Globus pallidus (tissue), 1 donor: ENCODE results near the gene SPACDR.

ENCODE experiments used
- DNase-seq: peaks from one replicate; pipeline ENCODE4 v3.0.0-alpha.2; 2015; ENCODE audit warnings: low spot score

The SPACDR gene

DNA sequence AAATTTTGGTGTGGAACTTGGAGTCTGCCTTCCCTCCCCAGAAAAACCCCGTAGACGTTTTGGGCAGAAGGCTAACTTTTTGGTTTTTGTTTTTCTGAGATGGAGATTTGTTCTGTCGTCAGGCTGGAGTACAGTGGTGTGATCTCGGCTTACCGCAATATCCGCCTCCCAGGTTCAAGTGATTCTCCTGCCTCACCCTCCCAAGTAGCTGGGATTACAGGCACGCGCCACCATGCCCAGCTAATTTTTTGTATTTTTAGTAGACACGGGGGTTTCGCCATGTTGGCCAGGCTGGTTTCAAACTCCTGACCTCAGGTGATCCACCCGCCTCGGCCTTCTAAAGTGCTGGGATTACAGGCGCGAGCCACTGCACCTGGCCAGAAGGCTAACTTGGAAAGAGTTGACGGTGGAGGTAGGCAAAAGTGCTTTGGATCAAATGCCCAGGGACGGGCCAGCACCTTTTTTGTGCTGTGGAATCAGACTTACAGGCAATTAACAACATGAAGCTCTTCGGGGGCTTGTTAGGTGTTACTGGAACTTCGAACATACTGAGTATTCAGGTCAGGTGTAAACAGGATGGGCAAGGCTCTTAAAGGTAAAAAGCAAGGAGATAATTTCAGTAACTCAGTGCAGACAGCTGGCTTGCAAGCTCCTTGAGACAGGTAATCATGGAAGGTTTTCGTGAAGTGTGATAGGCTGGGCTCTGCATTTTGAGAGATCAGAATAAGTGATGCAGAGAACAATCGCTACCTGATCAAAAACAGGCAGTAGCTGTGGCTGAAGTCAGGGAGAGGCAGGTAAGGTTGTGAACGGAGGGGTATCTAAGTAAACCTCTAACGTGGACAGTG, 29.5 kb downstream of the SPACDR start:
- no peak for DNase-seq

DNA sequence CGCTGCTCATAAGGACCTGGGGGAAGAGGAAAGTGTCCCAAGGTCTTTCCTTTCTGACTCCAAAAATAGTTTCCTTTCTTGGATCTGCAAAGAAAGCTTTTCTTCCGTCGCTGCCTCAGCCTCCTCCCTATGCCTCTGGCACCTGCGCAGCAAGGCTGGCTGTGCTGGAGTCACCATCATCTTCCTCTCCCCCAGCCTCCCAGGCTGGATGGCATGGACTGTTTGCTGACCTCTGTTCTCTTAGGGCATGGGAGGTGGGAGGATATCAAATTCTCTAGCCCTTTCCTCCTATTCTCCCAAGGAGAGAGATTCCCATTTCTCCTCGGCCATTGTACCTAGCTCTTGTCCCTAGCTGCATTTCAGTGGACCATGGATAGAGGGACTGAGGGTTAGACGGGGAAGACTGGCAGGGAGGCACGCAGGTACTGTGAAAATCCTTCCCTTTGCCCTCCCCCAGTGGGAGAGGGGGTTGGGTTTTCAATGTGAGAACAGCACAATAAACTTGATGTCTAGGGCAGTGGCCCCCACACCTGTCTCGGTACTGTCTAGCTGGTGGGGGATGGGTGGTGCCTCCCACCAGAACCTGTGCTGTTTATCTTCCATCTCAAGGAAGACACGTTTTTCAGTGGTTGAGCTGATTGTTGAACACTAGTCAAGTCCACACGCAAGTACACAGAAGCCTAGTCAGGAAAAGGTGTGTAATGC, 30.3 kb downstream of the SPACDR start:
- no peak for DNase-seq

DNA sequence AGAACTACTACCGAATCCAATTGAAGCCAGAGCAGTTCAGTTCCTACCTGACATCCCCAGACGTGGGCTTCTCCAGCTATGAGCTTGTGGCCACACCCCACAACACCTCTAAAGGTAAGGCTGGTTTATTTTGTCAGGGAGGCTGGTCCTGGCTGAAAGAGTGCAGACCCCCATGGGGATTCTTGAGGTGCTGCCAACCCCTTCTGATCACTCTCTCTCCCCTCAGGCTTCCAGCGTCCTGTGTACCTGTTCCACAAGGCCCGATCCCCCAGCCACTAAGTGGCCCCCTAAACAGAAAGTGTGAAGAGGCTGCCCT, 30.8 kb downstream of the SPACDR start:
- no peak for DNase-seq

DNA sequence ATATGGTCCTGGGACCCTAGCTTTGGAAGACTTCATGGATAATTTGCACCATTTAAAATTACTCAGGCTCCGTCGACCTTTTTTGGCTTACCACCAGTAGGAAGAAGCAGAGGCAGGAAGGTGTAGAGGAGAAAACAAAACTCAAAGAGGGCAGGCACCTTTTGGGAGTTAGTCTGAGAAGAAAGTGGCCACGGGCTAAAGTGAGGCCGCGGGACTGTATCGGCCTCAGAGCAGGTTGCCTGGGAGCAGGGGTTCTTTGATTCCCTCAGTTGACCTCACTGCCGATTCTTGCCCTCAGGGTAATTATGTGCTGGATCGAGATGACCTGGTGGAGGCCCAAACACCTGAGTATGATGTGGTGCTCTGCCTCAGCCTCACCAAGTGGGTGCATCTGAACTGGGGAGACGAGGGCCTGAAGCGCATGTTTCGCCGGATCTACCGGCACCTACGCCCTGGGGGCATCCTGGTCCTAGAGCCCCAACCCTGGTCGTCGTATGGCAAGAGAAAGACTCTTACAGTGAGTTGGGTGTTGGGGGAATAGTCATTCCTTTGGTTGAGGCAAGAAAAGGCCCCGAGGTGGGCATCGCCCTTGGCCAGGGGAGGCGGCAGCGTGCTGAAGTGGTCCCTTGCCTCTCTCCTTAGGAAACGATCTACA, 31.3 kb downstream of the SPACDR start:
- no peak for DNase-seq

DNA sequence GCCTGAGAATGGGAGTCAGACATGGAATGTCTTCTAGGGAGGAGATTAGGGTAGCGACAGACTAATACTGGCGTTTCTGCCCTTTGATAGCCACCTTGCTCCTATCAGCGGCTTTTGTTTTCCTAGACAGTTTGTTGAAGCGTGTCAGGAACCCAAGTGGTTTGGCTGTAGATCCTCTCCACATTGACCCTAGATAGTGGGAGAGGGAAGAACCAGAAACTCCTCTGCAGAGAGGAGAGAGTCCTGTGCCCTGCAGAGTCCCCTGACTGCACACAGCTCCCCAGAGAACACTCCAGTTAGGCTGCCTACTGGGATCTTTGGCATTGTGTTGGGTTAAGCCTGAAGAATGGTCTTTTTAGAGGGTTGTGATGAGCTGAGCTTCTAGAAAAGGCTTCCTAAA, 32.0 kb downstream of the SPACDR start:
- DNase-seq = no peak

DNA sequence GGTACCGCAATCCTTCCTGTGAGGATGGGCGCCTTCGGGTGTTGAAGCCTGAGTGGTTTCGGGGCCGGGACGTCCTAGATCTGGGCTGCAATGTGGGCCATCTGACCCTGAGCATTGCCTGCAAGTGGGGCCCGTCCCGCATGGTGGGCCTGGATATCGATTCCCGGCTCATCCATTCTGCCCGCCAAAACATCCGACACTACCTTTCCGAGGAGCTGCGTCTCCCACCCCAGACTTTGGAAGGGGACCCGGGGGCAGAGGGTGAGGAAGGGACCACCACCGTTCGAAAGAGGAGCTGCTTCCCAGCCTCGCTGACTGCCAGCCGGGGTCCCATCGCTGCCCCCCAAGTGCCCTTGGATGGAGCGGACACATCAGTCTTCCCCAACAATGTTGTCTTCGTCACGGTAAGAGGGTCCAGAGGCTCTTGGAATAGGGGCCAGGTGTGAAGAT, 32.7 kb downstream of the SPACDR start:
- no peak for DNase-seq

DNA sequence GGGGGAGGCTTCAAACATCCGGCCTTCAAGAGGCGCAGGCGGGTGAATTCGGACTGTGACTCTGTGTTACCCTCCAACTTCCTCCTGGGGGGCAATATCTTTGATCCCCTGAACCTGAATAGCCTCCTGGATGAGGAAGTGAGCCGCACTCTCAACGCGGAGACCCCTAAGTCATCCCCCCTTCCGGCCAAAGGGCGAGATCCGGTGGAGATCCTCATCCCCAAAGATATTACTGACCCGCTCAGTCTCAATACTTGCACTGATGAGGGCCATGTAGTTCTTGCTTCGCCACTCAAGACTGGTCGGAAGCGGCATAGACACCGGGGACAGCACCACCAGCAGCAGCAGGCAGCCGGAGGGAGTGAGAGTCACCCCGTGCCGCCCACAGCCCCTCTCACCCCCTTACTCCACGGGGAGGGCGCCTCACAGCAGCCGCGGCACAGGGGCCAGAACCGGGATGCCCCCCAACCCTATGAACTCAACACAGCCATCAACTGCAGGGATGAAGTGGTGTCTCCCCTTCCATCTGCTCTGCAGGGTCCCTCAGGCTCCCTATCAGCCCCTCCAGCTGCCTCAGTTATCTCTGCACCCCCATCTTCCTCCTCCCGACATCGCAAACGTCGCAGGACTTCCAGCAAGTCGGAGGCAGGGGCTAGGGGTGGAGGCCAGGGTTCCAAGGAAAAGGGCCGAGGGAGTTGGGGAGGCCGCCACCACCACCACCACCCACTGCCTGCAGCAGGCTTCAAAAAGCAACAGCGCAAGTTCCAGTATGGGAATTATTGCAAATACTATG, 33.4 kb downstream of the SPACDR start:
- DNase-seq = no peak

DNA sequence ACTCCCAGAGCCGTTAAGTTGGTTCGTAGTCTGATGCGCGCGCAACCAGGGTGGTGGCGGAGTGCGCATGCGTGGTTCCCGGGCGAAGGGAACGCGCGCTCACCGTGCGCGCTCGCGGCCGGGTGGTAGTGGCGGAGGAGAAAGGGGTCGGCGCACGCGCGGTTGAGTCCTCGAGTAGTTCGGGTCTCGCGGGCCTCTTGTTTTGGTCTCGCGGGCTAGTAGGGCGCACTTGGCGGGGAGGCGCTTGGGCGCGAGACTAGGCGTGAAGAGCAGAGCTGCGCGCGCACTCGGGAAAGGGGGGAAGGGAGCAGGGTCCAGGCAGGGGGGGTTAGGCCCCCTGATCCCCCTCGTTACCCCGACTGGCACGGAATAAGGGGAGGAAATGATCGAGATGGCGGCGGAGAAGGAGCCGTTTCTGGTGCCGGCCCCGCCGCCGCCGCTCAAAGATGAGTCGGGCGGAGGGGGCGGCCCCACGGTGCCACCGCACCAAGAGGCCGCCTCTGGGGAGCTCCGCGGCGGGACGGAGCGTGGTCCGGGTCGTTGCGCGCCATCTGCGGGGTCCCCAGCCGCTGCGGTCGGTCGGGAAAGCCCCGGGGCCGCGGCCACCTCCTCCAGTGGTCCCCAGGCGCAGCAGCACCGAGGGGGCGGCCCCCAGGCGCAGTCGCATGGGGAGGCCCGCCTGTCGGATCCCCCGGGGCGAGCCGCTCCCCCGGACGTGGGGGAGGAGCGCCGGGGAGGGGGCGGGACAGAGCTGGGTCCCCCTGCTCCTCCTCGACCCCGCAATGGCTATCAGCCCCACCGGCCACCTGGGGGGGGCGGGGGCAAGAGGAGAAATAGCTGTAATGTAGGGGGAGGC, 34.2 kb downstream of the SPACDR start, which contains the start of gene MEPCE:
Gene MEPCE, plus strand, starts transcription at position 195 of the 856 bp plus-strand sequence. Its CDS starts 188 bp downstream, at position 383.
- DNase-seq = peak; percentile 93

DNA sequence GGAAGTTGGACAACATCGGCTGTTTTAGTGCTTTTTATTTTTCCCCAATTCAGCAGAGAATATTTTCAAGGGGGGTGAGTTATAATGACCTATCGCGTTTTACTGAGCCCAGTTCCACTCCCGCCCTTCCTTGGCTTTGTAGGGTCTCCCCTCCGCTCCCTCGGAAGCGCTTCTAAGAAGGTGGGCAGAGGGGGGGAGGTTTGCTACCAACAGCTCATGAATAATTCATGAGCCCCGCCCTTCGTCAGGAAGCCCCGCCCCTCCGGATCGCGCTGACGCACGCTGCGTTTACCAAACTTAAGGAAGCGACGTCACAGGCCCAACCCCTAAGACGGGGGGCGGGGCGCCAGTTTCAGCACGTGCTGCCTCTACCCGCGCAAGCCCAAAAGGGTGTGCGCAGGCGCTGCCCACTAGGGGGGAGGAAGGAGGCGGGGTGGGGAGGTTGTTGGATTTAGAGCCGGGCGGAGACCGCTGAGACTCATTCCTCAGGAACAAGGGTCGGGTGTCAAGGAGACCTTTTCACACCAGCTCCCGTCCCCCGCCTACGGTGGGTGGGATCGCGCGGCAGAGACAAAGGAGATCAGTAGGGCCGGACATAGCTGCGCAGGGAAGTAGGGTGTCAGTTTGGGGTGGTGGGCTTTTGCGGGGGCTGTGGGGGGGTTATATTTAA, 35.0 kb downstream of the SPACDR start:
- DNase-seq = peak; percentile 99

DNA sequence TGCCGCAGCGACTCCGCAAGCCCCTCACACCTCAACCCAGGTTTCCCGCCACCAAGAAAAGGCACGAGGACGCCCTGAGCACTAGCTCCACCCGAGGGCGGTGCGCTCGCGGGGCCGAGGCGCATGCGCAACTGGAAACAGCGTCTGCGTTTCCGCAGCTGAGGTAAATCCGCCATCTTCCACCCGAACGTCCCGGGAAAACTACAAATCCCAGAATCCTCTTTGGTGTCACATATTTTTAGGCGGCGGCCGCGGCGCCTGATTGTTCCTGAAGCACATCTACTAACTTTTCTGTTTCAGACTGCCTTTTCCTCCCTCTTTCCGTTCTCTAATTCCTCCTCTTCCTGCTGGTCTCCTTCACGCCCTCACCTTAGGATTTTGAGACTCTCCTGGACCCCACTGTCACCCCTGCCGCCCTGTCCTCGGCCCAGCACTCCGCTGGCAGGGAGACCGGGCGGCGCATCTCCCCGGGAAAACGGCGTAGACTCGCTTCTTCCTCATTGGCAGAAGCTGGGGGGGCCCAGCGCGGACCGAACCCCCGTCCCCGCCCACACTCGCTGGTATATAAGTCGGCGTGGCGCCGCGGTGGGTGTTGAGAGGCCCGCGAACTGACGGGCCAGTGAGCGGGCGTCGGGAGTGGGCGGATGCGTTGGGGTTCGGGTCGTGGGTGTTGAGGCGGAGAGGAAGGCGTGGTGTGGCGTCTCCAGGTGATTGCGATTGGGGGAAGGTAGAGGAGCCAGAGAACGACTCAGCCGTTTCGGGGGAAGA, 35.7 kb downstream of the SPACDR start, which contains the start of gene ZCWPW1:
Gene ZCWPW1, minus strand, starts transcription at position 505 of the 768 bp plus-strand sequence. CDS start 8,054 bp downstream, outside the sequence.
- peak; percentile 96 for DNase-seq

DNA sequence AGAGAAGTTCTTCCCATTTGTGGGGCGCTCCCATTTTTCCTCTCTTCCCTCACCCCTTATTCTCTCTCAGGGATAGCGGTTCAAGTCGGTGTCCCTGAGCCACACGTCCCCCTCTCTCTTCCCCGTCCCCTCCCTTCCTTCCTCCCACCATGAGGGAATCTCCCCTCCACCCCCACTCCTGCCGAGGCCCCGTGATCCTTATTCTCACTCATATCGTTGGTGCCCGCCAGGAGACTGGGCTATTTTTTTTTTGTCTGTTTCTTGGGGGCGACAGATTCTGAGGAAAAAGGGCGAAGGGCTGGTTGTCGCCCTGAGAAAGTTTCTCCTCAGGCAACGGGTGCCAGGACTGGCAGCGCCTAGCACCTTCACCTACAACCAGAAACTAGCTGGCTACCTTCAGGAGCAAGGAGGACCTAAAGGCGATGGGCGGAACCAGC, 36.3 kb downstream of the SPACDR start:
- no peak for DNase-seq

DNA sequence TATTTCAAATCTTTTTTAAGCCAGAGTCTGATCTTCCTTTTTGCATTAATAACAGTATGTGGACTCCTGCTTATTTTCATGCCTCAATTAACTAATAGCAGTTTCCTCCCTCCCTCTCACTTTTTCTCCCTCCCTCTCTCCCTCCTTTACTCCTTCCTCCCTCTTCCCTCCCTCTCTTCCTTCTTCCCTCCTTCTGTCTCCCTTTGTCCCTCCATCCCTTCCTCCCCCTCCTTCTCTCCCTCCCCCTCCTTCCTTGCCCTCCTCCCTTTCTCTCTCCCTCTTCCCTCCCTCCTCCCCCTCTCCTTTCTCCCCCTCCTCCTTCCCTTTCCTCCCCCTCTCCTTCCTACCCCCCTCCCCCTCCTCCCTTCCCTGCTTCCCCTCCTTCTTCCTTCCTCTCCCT, 37.5 kb downstream of the SPACDR start:
- DNase-seq = no peak

DNA sequence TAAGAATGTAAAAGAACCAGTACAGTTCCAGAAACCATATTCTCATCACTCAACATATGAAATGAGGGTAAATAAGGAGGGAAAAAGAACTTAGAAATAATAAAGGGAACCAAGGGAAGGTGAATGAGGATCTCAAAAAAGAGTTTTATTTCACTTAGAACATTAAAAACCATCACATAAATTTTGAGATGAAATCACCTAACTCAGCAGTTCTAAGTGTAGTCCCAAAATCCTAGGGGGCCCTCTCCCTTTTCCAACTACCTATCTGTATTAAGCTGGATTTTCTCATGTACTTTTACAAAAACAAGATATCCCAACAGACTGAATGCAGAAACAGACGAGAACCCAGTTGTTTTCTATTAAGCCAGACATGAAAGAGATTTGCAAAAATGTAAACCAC, 38.7 kb downstream of the SPACDR start:
- DNase-seq = no peak

DNA sequence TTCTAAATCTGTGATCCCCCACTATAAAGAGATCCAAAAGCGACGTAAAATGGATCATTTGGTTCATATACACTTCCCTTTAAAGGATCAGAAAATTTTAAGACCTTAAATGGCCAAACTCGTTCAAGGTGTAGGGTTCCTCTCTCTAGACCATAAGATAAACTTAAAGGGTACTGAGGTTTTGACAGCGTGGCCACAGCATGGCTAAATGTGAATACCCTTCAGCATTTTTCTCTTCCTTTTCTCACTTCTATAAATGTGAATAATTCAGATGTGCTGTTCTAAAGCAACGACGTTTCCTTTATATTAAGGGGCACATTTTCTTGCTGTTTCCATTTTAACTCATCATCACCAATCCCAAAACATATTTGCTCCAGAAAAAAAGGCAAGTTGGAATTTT, 40.7 kb downstream of the SPACDR start:
- DNase-seq = no peak

DNA sequence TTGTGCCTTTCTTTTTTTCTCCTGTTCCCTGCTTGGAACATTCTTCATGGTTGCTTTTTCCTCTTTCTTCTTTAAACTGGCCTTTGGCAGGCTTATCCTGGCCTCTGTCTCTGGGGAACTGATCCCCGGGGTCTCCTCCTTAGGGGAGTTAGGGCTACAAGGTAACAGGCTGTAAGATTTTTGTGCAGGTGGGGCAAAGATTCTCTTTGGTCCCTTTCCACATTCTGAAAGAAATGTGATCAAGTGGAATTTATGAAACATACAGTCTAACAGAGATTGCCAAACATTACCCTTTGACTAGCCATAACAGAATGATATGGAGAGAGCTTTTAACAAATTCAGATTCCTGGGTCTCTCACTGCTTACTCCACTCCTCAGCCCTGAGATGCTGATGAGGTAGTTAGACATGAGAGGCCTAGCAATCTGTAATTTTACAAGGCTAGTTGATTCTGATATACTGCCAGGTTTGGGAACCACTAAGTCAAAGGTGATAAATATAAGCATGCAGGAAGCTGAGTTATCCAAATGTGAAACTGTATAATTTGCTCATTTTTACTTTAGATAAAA, 44.3 kb downstream of the SPACDR start:
- DNase-seq = no peak

DNA sequence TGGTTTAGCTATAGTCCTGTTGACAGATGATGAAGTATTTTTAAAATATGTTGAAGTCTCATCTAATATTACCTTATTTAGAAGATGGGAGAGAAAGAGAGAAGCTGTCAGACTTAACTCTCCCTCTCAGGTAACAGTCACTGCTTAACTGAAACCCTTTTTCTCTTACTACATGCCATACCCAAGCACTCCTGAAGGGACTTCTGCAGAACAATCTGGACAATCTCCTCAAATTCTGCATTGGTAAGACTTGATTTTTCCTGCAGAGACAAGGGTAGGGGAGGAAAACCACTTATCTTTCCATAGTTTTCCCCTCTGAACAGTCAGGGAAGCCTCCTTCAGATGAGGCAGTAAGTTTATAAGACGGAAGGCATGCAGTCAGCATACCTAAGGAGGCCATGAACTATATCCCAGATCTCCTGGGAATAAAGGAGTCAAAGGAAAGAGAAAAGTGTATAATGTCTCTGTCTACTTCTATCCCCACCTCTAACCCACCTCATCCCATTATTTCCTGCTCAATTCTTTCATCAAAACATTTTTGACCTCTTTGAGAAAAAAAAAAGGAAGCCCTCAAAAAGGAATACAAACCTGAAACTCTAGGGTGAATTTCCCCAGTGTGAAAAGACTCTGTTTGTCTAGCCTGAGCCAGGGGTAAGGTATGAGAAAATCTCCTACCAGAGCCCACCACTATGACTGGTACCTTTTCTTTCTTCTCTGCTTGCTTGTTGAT, 45.0 kb downstream of the SPACDR start:
- DNase-seq = no peak

DNA sequence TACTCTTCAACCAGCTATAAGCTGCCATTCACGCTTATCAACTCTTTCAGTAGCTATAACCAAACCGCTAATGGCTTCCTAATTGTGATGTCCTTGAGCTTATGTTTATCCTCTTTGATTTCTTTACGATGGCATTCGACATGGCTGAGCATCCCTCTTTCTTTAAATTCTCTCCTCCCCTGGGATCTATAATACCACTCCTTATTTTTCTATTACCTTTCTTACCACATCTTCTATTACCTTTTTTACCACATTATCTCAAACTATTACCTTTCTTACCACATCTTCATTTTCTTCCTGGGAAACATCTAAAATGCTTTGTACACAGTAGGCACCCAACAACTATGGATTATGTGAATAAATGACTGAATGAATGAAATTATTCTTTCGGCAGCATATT, 48.6 kb downstream of the SPACDR start:
- no peak for DNase-seq

DNA sequence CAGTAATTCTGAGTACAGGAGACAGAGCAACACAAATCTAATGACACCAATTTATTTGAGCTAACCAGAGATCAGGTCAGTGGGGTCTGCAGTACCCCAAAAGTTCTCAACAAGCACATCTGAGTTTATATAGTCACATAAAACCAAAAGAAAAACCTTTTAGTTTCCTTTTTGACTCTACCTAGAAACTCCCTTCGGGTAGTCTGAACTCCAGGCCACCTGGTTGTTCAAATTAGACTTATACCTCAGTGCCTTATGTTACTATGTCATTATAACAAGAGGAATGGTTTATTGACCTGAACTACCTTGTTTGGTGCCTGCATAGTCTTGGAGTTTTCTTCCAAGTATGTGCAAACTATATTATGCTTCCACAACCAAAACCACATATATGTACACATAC, 50.2 kb downstream of the SPACDR start:
- DNase-seq = no peak

DNA sequence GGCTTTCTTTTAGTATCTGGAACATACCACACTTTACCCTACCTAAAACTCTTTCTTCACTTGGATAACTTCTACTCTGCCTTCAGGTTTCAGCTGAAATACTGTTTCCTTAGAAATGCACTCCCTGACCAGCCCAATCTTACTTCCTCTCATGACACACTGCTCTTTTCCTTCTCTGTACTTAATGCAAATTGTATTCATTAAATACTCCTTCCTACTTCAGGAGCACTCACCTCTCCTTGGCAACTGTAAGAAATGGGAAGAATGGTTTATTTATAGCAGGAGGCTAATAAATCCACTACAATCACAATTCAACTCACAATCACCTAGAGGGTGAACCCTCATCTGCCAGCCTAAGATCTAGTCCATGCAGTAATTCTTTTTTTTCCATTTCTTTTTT, 50.7 kb downstream of the SPACDR start:
- DNase-seq = no peak
